OCI-LY7 (cell line): Measurements from ENCODE around the gene PIAS4. TPM values are rescaled to one million over a fixed set of nuclear protein-coding genes. Genes with fewer than 3 reads are reported as not detected.

ENCODE experiments used
- BruUV-seq: library from RNA; stranded (reverse); fragments of 400-500 nt; replicated peaks from 2 replicates; lab custom pipeline; 2021; lab: Mats Ljungman, UMichigan
- CTCF ChIA-PET: fragments of 300-600 bp; sonication (Branson Sonifier 250); formaldehyde crosslinking; loops from one replicate; lab custom pipeline; 2022; ENCODE audit warnings: antibody characterized with exemption; ENCODE audit not compliant: unreplicated experiment; lab: Charles Lee
- POLR2A ChIA-PET: fragments of 300-600 bp; sonication (Branson Sonifier 250); formaldehyde crosslinking; loops from one replicate; lab custom pipeline; 2022; ENCODE audit warnings: antibody characterized with exemption; lab: Charles Lee
- DNase-seq: peaks from one replicate; pipeline ENCODE4 v3.0.0-alpha.2; 2015; ENCODE audit warnings: low spot score
- H2AFZ ChIP-seq: fragments of 200-600 bp; sonication (generic), shearing (Covaris generic); 2 replicates; pipeline ENCODE4 v1.6.1; 2014; ENCODE audit warnings: mild to moderate bottlenecking, antibody characterized with exemption, low read length, moderate library complexity
- H3K27ac ChIP-seq: fragments of 200-600 bp; sonication (generic); 2 replicates; pipeline ENCODE4 v1.5.1; 2014; ENCODE audit warnings: mixed run types, low read depth, mild to moderate bottlenecking, moderate library complexity, low read length, inconsistent platforms; ENCODE audit not compliant: poor library complexity, severe bottlenecking
- H3K36me3 ChIP-seq: fragments of 200-600 bp; sonication (generic); 2 replicates; pipeline ENCODE4 v1.6.1; 2014; ENCODE audit warnings: mild to moderate bottlenecking, antibody characterized with exemption, low read length, moderate library complexity, mixed read lengths; ENCODE audit not compliant: insufficient read depth
- H3K4me1 ChIP-seq: fragments of 200-600 bp; sonication (generic); 2 replicates; pipeline ENCODE4 v1.5.1; 2014; ENCODE audit warnings: mild to moderate bottlenecking, low read length; ENCODE audit not compliant: insufficient read depth, poor library complexity, severe bottlenecking
- H3K4me2 ChIP-seq: fragments of 200-600 bp; sonication (generic); 2 replicates; pipeline ENCODE4 v1.6.1; 2014; ENCODE audit warnings: mild to moderate bottlenecking, low read length
- H3K4me3 ChIP-seq: fragments of 200-600 bp; sonication (generic); 2 replicates; pipeline ENCODE4 v1.5.1; 2014; ENCODE audit warnings: mild to moderate bottlenecking, low read depth, low read length; ENCODE audit not compliant: poor library complexity, severe bottlenecking
- H3K79me2 ChIP-seq: fragments of 200-600 bp; sonication (generic); 2 replicates; pipeline ENCODE4 v1.6.1; 2016; ENCODE audit warnings: low read depth, mild to moderate bottlenecking, low read length, moderate library complexity, mixed read lengths; ENCODE audit not compliant: insufficient read depth
- H3K9me2 ChIP-seq: fragments of 200-600 bp; sonication (generic); 2 replicates; pipeline ENCODE4 v1.6.1; 2016; ENCODE audit warnings: mild to moderate bottlenecking, low read length, mixed read lengths; ENCODE audit not compliant: insufficient read depth
- H3K9me3 ChIP-seq: fragments of 200-600 bp; sonication (generic); 2 replicates; pipeline ENCODE4 v1.6.1; 2014; ENCODE audit warnings: mild to moderate bottlenecking, mixed run types, low read length, mixed read lengths
- H4K20me1 ChIP-seq: fragments of 200-600 bp; sonication (generic); 2 replicates; pipeline ENCODE4 v1.6.1; 2014; ENCODE audit warnings: mild to moderate bottlenecking, antibody characterized with exemption, low read length, moderate library complexity, mixed read lengths; ENCODE audit not compliant: insufficient read depth
- EZH2phosphoT487 ChIP-seq: fragments of 200-600 bp; sonication (generic); IDR thresholded peaks from 2 replicates; pipeline ENCODE4 v1.6.1; 2018; ENCODE audit warnings: low read depth, borderline replicate concordance, mild to moderate bottlenecking, mixed run types, antibody characterized with exemption, low read length, moderate library complexity, mixed read lengths
- intact Hi-C: fragments of 100-400 bp; cut with micrococcal nuclease; formaldehyde crosslinking; loops from one replicate; pipeline ENCODE4 v1.10.0; 2022; ENCODE audit not compliant: unreplicated experiment
- total RNA-seq, 2 experiments: library from RNA; depleted of rRNA in 1 of 2; stranded (reverse); fragments of >200 nt in 1 of 2; shearing (Covaris generic) in 1 of 2; gene quantifications; 2 replicates each; pipeline ENCODE4 v1.2.3, GENCODE V29; 2014 to 2022
- TF ChIP-seq, protein P1 (sequence below): fragments of 200-600 bp; sonication (generic); conservative IDR thresholded peaks from 2 replicates; pipeline ENCODE4 v1.5.1; 2014; ENCODE audit warnings: mild to moderate bottlenecking, antibody characterized with exemption, low read length, moderate library complexity, mixed read lengths

Gene PIAS4
- total RNA-seq, 2 experiments from 2014 or later, result 25.3 to 35.0 TPM

DNA sequence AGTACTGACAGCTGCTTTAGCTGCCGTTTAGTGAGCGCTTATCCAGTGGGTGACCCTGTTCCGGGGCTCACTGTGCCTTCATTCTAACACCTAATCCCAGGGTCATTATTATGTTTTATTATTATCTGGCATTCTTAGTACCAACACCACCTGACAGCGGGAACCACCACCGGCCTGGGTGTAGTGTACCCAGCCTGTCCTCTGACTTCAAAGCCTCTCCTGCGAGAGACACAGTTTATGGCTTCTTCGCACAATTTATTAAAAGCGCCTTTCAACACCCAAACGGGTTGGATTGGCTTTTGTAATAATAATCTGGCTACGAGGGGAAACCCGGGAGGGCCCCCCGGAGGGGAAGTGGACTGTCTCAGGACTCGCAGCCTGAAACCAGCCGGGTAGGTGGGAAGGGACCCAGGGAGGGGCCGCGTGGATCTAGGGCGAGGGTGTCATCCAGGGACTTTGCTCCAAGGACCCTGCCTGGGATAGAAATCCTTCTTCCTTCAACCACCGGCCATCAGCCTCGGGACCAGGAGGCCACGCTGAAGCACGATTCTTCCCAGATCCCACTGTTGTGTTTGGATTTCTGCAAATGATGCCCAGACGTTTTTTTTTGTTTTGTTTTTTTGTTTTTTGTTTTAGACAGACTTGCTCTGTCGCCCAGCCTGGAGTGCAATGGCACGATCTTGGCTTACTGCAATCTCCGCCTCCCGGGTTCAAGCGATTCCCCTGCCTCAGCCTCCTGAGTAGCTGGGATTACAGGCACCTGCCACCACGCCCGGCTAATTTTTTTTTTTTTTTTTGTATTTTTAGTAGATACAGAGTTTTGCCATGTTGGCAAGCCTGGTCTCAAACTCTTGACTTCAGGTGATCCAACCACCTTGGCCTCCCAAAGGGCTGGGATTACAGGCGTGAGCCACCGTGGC is 60.8 kb downstream of the PIAS4 start:
- Histone ChIP-seq H3K9me3 (no peaks in the 10 kb centered on the region), H3K4me3 (peak overlapping the region; percentile 100), H2AFZ (peak overlapping the region; percentile 87; the same call in 1 of the 2 replicates), H3K36me3 (peaks cover 15% of the 10 kb centered on the region), H3K79me2 (peaks cover 18% of the 10 kb centered on the region), H4K20me1 (peaks cover 15% of the 10 kb centered on the region; the same call in 1 of the 2 replicates), H3K4me1 (peaks cover 24% of the 10 kb centered on the region), H3K4me2 (peak overlapping the region; percentile 69), H3K27ac (peak overlapping the region; percentile 77), H3K9me2 (no peaks in the 10 kb centered on the region)
- no peak for TF ChIP-seq EZH2phosphoT487
- TF ChIP-seq, protein P1, sequence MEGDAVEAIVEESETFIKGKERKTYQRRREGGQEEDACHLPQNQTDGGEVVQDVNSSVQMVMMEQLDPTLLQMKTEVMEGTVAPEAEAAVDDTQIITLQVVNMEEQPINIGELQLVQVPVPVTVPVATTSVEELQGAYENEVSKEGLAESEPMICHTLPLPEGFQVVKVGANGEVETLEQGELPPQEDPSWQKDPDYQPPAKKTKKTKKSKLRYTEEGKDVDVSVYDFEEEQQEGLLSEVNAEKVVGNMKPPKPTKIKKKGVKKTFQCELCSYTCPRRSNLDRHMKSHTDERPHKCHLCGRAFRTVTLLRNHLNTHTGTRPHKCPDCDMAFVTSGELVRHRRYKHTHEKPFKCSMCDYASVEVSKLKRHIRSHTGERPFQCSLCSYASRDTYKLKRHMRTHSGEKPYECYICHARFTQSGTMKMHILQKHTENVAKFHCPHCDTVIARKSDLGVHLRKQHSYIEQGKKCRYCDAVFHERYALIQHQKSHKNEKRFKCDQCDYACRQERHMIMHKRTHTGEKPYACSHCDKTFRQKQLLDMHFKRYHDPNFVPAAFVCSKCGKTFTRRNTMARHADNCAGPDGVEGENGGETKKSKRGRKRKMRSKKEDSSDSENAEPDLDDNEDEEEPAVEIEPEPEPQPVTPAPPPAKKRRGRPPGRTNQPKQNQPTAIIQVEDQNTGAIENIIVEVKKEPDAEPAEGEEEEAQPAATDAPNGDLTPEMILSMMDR, result no peak
- POLR2A ChIA-PET, result no interaction called here
- intact Hi-C loops, result loop anchor here (5.0 kb wide), 1 partner anchor 69 kb away; no protein-coding TSS in a partner anchor
- CTCF ChIA-PET, result no interaction called here
- DNase-seq, result peak; percentile 26
- no TSS peak for BruUV-seq

DNA sequence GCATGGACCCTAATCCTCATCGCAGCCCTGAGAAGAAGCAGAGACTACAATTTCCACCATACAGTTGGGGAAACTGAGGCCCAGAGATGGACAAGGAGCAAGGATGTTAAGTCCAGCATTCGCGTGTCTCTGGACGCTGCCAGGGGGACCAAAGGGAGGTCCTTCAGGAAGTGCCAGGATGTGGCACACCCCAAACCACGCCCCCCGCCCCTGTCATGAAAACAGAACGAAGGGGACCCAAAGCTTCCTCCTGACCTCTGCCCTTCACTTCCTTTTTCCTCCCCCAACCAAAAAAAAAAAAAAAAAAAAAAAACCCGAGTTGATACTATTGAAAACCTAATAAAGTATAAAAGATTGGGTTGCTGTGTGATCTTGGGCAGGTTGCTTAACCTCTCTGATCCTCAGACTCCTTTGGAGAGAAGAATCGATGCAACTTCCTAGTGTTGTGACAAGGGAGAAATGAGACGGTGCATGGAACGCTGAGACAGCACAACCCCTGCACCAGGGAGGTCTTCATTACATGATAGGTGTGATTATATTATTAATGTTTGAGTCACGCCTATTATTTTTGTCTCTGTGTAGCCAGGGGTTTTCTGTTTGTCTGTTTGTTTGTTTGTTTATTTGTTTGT is 61.9 kb downstream of the PIAS4 start:
- DNase-seq, result peak; percentile 38
- H4K20me1 ChIP-seq, result peaks cover 4% of the 10 kb centered on the region; the same call in 1 of the 2 replicates
- peaks cover 7% of the 10 kb centered on the region for H3K79me2 ChIP-seq
- no peak overlapping the region for H3K27ac ChIP-seq
- TF ChIP-seq EZH2phosphoT487, result no peak
- TF ChIP-seq, protein P1, result no peak
- ChIA-PET CTCF (no interaction called here), POLR2A (no interaction called here)
- H3K4me3 ChIP-seq, result no peak overlapping the region
- peak overlapping the region; percentile 45 for H3K4me2 ChIP-seq
- peaks cover 4% of the 10 kb centered on the region for H3K36me3 ChIP-seq
- H3K9me3 ChIP-seq, result no peaks in the 10 kb centered on the region
- H3K9me2 ChIP-seq, result no peaks in the 10 kb centered on the region
- H2AFZ ChIP-seq, result no peak overlapping the region
- peaks cover 20% of the 10 kb centered on the region for H3K4me1 ChIP-seq
- intact Hi-C loops, result loop anchor here (5.0 kb wide), 1 partner anchor 68 kb away; no protein-coding TSS in a partner anchor
- BruUV-seq, result no TSS peak
